Right lobe of liver (tissue), 4 donors: ENCODE results near the gene DTNB.

ENCODE experiments used
- POLR2A ChIP-seq: fragments of 450-650 bp; IDR thresholded peaks from one replicate; pipeline ENCODE4 v1.6.1; 2017; ENCODE audit warnings: antibody characterized with exemption, mild to moderate bottlenecking
- TF ChIP-seq, protein P1 (sequence below), 4 donors: fragments of 200-600 bp in 3 of 4; fragments of 450-650 bp in 1 of 4; IDR thresholded peaks; one replicate each; pipeline versions ENCODE4 v1.5.1 to v1.8.0; 2016 to 2022; ENCODE audit warnings: antibody characterized with exemption in 4 of 4, mild to moderate bottlenecking in 2 of 4
- donor health status: DM: no; HTN: no; CAD: no.
- donor health status: DM: no; HTN: no; CAD: no.
- donor health status: DM: no; HTN: yes; CAD: no.

DNA sequence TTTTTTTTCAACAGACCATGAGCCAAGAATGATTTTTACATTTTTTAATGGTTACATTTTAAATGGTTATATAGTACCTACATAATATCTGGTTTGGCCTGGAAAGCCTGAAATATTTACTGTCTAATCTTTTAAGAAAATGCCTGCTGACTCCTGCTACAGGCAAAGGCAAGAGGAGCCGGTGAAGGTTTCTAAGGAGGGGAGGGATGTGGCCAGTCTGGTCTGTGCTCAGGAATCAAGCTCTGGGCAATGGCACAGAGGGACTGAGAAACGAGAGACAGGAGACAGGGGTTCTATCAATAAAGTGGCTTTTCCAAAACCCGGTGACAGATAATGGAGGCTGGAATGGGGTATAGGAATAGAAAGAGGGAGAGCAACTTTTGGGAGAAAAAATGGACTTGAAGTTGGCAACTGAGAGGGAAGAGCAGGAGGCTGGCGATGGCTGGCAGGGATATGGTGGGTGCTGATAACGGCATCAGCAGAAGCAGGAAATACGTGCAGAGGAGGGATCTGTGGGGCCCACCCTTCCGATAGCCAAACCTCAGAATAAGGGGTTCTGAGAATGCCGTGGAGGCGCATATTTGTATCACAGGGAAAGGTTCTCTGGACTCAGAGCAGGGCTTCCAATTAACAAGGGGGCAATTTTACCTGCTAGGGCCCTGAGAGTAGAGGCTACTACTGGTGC is 267.6 kb downstream of the DTNB start:
- TF ChIP-seq, protein P1, sequence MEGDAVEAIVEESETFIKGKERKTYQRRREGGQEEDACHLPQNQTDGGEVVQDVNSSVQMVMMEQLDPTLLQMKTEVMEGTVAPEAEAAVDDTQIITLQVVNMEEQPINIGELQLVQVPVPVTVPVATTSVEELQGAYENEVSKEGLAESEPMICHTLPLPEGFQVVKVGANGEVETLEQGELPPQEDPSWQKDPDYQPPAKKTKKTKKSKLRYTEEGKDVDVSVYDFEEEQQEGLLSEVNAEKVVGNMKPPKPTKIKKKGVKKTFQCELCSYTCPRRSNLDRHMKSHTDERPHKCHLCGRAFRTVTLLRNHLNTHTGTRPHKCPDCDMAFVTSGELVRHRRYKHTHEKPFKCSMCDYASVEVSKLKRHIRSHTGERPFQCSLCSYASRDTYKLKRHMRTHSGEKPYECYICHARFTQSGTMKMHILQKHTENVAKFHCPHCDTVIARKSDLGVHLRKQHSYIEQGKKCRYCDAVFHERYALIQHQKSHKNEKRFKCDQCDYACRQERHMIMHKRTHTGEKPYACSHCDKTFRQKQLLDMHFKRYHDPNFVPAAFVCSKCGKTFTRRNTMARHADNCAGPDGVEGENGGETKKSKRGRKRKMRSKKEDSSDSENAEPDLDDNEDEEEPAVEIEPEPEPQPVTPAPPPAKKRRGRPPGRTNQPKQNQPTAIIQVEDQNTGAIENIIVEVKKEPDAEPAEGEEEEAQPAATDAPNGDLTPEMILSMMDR (IDR thresholded peaks at IDR 0.05): no peak
- no peak for TF ChIP-seq POLR2A
